ENCODE data around the gene MRPL20.

The MRPL20 gene

GRCh38 chr1:1426496-1427105 lies 19.5 kb upstream of the MRPL20 start:
- DNase-seq (ENCODE audit: low read depth) = no peak
- TF ChIP-seq CTCF (IDR thresholded peaks at IDR 0.05; ENCODE audit: low read length, missing control alignments) = no peak
- no peak overlapping the region for H3K4me3 ChIP-seq (replicated peaks; ENCODE audit: low read depth, low read length)

DNA sequence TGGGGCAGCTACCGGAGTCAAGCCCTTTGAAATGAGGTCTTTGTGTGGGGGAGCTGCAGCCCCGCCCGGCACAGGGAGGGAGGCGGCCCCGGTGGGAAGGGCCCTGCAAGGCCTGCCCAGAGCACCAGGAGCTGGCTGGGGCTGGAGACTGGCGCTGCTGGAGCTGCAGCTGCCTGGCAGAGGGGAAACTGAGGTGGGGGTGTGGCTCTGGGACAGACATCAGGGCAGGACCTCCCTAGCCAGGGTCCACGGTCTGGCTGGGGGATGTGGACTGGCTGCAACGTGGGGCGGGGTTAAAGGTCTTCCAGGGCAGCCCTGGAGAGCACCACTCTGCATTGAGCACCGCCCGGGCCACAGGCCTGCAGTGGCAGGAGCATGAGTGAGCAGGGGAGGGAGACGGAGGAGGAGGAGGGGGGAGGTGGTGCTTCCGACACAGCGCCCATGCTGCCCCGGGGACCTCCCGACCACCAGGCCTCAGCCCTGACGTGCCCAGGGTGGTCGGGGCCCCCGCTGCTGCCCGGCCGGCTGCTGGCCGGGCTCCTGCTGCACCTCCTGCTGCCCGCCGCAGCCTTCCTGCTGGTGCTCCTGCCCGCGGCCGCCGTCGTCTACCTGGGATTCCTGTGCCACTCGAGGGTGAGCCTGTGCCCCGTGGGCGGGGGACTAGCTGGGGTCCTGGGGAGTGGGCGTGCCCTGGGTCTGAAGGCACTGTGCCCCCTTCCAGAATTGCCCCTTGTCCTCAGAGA lies 18.8 kb upstream of the MRPL20 start:
- no peak for DNase-seq (ENCODE audit: low read depth)

GRCh38 chr1:1425426-1425752 lies 18.3 kb upstream of the MRPL20 start:
- DNase-seq (ENCODE audit: low read depth) = no peak
- no peak for TF ChIP-seq CTCF (IDR thresholded peaks at IDR 0.05; ENCODE audit: low read length, missing control alignments)
- no peak overlapping the region for H3K4me3 ChIP-seq (replicated peaks; ENCODE audit: low read depth, low read length)

More for the DNA sequence above, 18.8 kb upstream of the MRPL20 start:
- H3K4me3 ChIP-seq (replicated peaks; ENCODE audit: low read depth, low read length) = no peak overlapping the region
- TF ChIP-seq CTCF (IDR thresholded peaks at IDR 0.05; ENCODE audit: low read length, missing control alignments) = no peak

DNA sequence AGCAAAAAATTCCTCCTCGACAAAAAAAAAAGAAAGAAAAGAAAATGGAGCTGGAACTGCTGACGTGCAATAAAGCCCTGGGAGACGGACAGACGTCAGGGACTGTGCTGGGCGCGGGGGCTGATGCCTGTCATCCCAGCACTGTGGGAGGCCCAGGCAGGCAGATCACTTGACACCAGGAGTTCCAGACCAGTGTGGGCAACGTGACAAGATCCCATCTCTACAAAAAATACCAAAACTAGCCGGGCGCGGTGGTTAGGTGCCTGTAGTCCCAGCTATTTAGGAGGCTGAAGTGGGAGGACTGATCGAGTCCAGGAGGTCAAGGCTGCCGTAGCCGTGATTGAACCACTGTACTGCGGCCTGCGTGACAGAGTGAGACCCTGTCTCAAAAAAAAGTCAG lies 17.6 kb upstream of the MRPL20 start:
- TF ChIP-seq CTCF (IDR thresholded peaks at IDR 0.05; ENCODE audit: low read length, missing control alignments) = no peak
- no peak for DNase-seq (ENCODE audit: low read depth)
- H3K4me3 ChIP-seq (replicated peaks; ENCODE audit: low read depth, low read length) = no peak overlapping the region

DNA sequence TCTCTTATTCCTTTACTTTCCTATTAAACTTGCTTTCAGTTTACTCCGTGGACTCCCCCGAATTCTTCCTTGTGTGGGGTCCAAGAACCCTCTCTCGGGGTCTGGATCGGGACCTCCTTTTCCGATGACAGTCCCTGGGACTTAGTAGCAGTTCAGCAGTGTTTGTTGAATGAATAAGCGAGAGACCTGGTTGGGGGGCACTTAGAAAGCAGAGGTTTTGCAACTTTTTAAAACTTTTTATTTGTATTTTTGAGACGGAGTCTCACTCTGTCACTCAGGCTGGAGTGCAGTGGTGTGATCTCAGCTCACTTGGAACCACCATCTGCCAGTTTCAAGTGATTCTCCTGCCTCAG lies 16.1 kb upstream of the MRPL20 start:
- H3K4me3 ChIP-seq (replicated peaks; ENCODE audit: low read depth, low read length) = no peak overlapping the region
- no peak for TF ChIP-seq CTCF (IDR thresholded peaks at IDR 0.05; ENCODE audit: low read length, missing control alignments)
- DNase-seq (ENCODE audit: low read depth) = no peak

DNA sequence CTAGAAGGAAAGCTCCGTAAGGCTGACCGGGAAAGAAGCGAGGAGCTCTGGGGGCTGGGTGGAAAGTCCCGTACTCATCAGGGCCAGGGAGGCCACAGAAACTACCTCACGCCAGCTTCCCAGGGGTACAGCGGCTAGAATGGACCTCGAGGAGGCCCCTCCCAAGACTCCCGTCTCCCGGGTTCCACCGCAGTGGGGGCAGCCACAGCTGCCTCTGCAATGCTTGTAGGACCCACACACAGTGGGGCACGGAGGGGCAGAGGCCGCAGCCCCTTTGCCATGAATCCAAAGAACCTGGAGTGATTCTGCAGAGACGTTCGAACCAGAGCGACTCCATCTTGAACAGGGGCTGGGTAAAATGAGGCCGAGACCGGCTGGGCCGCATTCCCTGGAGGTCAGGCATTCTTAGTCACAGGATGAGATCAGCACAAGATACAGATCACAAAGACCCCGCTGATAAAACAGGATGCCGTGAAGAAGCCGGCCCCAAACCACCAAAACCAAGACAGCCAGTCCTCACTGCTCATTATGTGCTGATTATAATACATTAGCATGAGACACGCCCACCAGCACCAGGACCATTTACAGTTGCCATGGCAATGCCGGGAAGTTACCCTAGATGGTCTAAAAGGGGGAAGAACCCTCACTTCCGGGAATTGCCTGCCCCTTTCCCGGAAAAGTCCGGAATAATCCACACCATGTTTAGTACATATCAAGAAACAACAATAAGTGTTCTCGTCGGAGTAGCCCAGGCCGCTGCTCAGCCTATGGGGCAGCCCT lies 15.6 kb upstream of the MRPL20 start:
- no peak for DNase-seq (ENCODE audit: low read depth)

More for the DNA sequence above, 15.6 kb upstream of the MRPL20 start:
- TF ChIP-seq CTCF (IDR thresholded peaks at IDR 0.05; ENCODE audit: low read length, missing control alignments) = no peak
- H3K4me3 ChIP-seq (replicated peaks; ENCODE audit: low read depth, low read length) = no peak overlapping the region

Measured in fibroblast of pulmonary artery (primary cell).